IMR-90 (cell line): ENCODE data around the gene SDK1. TPM values are rescaled to one million over a fixed set of nuclear protein-coding genes. Genes with fewer than 3 reads are reported as not detected.

ENCODE experiments used
- ATAC-seq: fragments of 200-7000 bp; cut with Tn5 transposase; 2 replicates; pipeline ENCODE4 v1.9.1; 2020; ENCODE audit warnings: low read depth, mild to moderate bottlenecking, moderate library complexity
- BruUV-seq: library from RNA; stranded (reverse); fragments of 400-500 nt; replicated peaks from 2 replicates; lab custom pipeline; 2021; lab: Mats Ljungman, UMichigan
- CTCF ChIA-PET: fragments of 300-600 bp; formaldehyde crosslinking; extraction: SDS; loops from one replicate; lab custom pipeline; 2021; ENCODE audit warnings: antibody characterized with exemption; lab: Yijun Ruan, JAX
- POLR2A ChIA-PET: fragments of 300-600 bp; sonication (Branson Sonifier 250); formaldehyde crosslinking; loops from one replicate; lab custom pipeline; 2022; ENCODE audit warnings: antibody characterized with exemption; ENCODE audit not compliant: unreplicated experiment; lab: Charles Lee
- DNase-seq: peaks from one replicate; pipeline ENCODE4 v3.0.0; 2013
- H2AFZ ChIP-seq: replicated peaks from 2 replicates; pipeline ENCODE3; 2013; ENCODE audit warnings: low read length, mild to moderate bottlenecking; ENCODE audit not compliant: poor library complexity
- H2AK5ac ChIP-seq: 2 replicates; pipeline ENCODE4 v1.6.1; 2013; ENCODE audit warnings: low read depth, low read length, inconsistent platforms
- H2AK9ac ChIP-seq: replicated peaks from 2 replicates; pipeline ENCODE3; 2013; ENCODE audit warnings: mild to moderate bottlenecking, low read depth, low read length, moderate library complexity; ENCODE audit not compliant: poor library complexity
- H2BK120ac ChIP-seq: 2 replicates; pipeline ENCODE4 v1.6.1; 2013; ENCODE audit warnings: low read depth, low read length, inconsistent platforms
- H2BK15ac ChIP-seq: 3 replicates; pipeline ENCODE4 v1.6.1; 2013; ENCODE audit warnings: low read depth, low read length, inconsistent platforms
- H2BK20ac ChIP-seq: 2 replicates; pipeline ENCODE4 v1.6.1; 2013; ENCODE audit warnings: low read depth, mild to moderate bottlenecking, inconsistent platforms, low read length, moderate library complexity
- H2BK5ac ChIP-seq: 2 replicates; pipeline ENCODE4 v1.6.1; 2013; ENCODE audit warnings: mild to moderate bottlenecking, low read depth, low read length, inconsistent platforms; ENCODE audit not compliant: poor library complexity, severe bottlenecking
- H3K14ac ChIP-seq: replicated peaks from 2 replicates; pipeline ENCODE4 v1.6.1; 2013; ENCODE audit warnings: low read depth, low read length, inconsistent platforms
- H3K18ac ChIP-seq: 2 replicates; pipeline ENCODE4 v1.6.1; 2013; ENCODE audit warnings: low read depth, low read length, control low read depth
- H3K23ac ChIP-seq: 2 replicates; pipeline ENCODE4 v1.6.1; 2013; ENCODE audit warnings: low read depth, low read length, inconsistent platforms
- H3K27ac ChIP-seq: 2 replicates; pipeline ENCODE4 v1.5.1; 2013; ENCODE audit warnings: mild to moderate bottlenecking, control low read depth, low read length; ENCODE audit not compliant: insufficient read depth
- H3K27me3 ChIP-seq: 2 replicates; pipeline ENCODE4 v1.6.1; 2013; ENCODE audit warnings: low read length; ENCODE audit not compliant: control insufficient read depth, insufficient read depth
- H3K36me3 ChIP-seq: 2 replicates; pipeline ENCODE4 v1.6.1; 2013; ENCODE audit warnings: low read length, mixed read lengths; ENCODE audit not compliant: control insufficient read depth, insufficient read depth
- H3K4ac ChIP-seq: 2 replicates; pipeline ENCODE4 v1.6.1; 2013; ENCODE audit warnings: low read depth, low read length, inconsistent platforms
- H3K4me1 ChIP-seq: 2 replicates; pipeline ENCODE4 v1.6.1; 2013; ENCODE audit warnings: low read length, mixed read lengths; ENCODE audit not compliant: control insufficient read depth, insufficient read depth
- H3K4me2 ChIP-seq: 2 replicates; pipeline ENCODE4 v1.6.1; 2013; ENCODE audit warnings: low read depth, mild to moderate bottlenecking, control low read depth, low read length, moderate library complexity
- H3K4me3 ChIP-seq: 2 replicates; pipeline ENCODE4 v1.5.1; 2013; ENCODE audit warnings: low read depth, mild to moderate bottlenecking, control low read depth, low read length, moderate library complexity; ENCODE audit not compliant: insufficient read depth
- H3K56ac ChIP-seq: 2 replicates; pipeline ENCODE4 v1.6.1; 2013; ENCODE audit warnings: low read length, inconsistent platforms; ENCODE audit not compliant: insufficient read depth; ENCODE audit errors: extremely low read depth
- H3K79me1 ChIP-seq, 2 experiments: 2 replicates each; pipeline ENCODE4 v1.6.1; 2013; ENCODE audit warnings: low read length in 2 of 2, inconsistent platforms in 1 of 2, low read depth in 1 of 2
- H3K9ac ChIP-seq: 2 replicates; pipeline ENCODE4 v1.6.1; 2013; ENCODE audit warnings: low read depth, low read length, control low read depth
- H3K9me1 ChIP-seq: 2 replicates; pipeline ENCODE4 v1.6.1; 2013; ENCODE audit warnings: low read length, inconsistent platforms; ENCODE audit not compliant: insufficient read depth
- H3K9me3 ChIP-seq: 2 replicates; pipeline ENCODE4 v1.6.1; 2013; ENCODE audit warnings: low read length; ENCODE audit not compliant: control insufficient read depth, insufficient read depth
- H4K20me1 ChIP-seq: 2 replicates; pipeline ENCODE4 v1.6.1; 2013; ENCODE audit warnings: low read length, inconsistent platforms; ENCODE audit not compliant: insufficient read depth
- H4K5ac ChIP-seq: 2 replicates; pipeline ENCODE4 v1.6.1; 2013; ENCODE audit warnings: mild to moderate bottlenecking, low read depth, low read length, control low read depth
- H4K8ac ChIP-seq, 2 experiments: 2 replicates each; pipeline ENCODE4 v1.6.1; 2013; ENCODE audit warnings: low read depth in 2 of 2, low read length in 2 of 2, control low read depth in 1 of 2, inconsistent platforms in 1 of 2
- H4K91ac ChIP-seq: 2 replicates; pipeline ENCODE4 v1.6.1; 2013; ENCODE audit warnings: low read depth, low read length, inconsistent platforms; ENCODE audit not compliant: insufficient read depth
- MAZ ChIP-seq: IDR thresholded peaks from 2 replicates; pipeline ENCODE4 v1.6.1; 2012; ENCODE audit warnings: low read depth, mild to moderate bottlenecking, low read length, improper control_type of control experiment, moderate library complexity, borderline replicate concordance
- WGBS, 2 experiments: methylation state at CpG; one replicate each; pipeline versions ENCODE4 v1.1.5 to v1.1.7; 2013; ENCODE audit warnings: missing lambda C conversion rate in 2 of 2; ENCODE audit not compliant: insufficient read length in 1 of 2; ENCODE audit errors: extremely low coverage in 2 of 2; 5-methylcytosine and 5-hydroxymethylcytosine counted together
- dilution Hi-C: fragments of 300-500 bp; cut with HindIII; formaldehyde crosslinking; loops from one replicate; pipeline ENCODE4 v1.14.3; 2018; ENCODE audit warnings: low sequenced_read_pairs; ENCODE audit not compliant: unreplicated experiment
- in situ Hi-C: fragments of 300-500 bp; cut with MboI; formaldehyde crosslinking; loops from 3 replicates; pipeline ENCODE4 v1.14.3; 2019; ENCODE audit warnings: low sequenced_read_pairs, inconsistent platforms, mixed read lengths
- intact Hi-C: fragments of 100-400 bp; cut with micrococcal nuclease; formaldehyde crosslinking; loops from 2 replicates; pipeline ENCODE4 v1.10.0; 2022
- polyA plus RNA-seq, 3 experiments: library from polyadenylated mRNA; depleted of rRNA; stranded (reverse); fragments of >200 nt; gene quantifications; 2 replicates each; pipeline ENCODE4 v1.2.3, GENCODE V29; 2012; ENCODE audit warnings: low replicate concordance in 1 of 3
- total RNA-seq: library from RNA; depleted of rRNA; stranded (reverse); fragments of >200 nt; gene quantifications from 2 replicates; pipeline ENCODE4 v1.2.3, GENCODE V29; 2012
- TF ChIP-seq, protein P1 (sequence below): fragments of 150-350 bp; IDR thresholded peaks from 2 replicates; pipeline ENCODE4 v1.6.1; 2016; ENCODE audit warnings: low read depth, mild to moderate bottlenecking, low read length, moderate library complexity, borderline replicate concordance

The SDK1 gene
- total and polyA plus RNA-seq, 2 of the 4 experiments (the other 2 are of a cell fraction): 1.5 to 1.6 TPM

DNA sequence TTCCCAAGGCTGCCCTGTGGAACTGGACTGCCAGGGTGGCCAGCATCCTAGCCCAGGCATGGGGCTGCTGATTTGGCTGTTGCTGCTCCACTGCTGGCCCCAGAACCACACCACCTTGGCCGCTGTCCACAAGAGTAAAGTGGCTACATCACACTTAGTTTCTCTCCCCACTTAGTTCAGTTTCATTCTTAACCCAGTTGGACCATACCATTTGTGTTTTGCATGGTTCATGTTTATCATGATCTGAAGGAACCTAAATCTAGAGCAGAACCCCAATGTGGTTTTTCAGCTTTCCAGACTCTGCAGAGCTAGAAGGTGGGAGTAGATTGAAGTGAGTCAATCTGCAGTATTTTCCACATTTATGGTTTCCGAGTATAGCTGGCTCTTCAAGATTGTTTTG is 32.8 kb downstream of the SDK1 start:
- Histone ChIP-seq H3K27ac (no peak overlapping the region), H3K9me1 (no peaks in the 10 kb centered on the region), H3K18ac (no peak overlapping the region), H2AFZ (no peak overlapping the region), H3K4me1 (no peaks in the 10 kb centered on the region), H2BK20ac (no peak overlapping the region), H3K79me1 (no peaks in the 10 kb centered on the region), H3K36me3 (no peaks in the 10 kb centered on the region), H3K9ac (no peak overlapping the region), H3K4me2 (no peak overlapping the region), H4K91ac (no peak overlapping the region), H4K5ac (no peak overlapping the region), H3K56ac (no peak overlapping the region), H2AK5ac (no peak overlapping the region), H3K4me3 (no peak overlapping the region), H4K20me1 (no peaks in the 10 kb centered on the region), H4K8ac (no peak overlapping the region), H3K27me3 (no peaks in the 10 kb centered on the region), H3K23ac (no peak overlapping the region), H2AK9ac (no peak overlapping the region), H3K14ac (no peak overlapping the region), H2BK120ac (no peak overlapping the region), H2BK15ac (no peak overlapping the region), H2BK5ac (no peak overlapping the region), H3K4ac (no peak overlapping the region), H3K9me3 (no peaks in the 10 kb centered on the region)
- no CpG with 5 or more reads among the region's 2 CpGs for WGBS, 2 experiments
- POLR2A ChIA-PET: no interaction called here
- no TSS peak for BruUV-seq
- dilution Hi-C loops: no loop called here
- TF ChIP-seq, protein P1, sequence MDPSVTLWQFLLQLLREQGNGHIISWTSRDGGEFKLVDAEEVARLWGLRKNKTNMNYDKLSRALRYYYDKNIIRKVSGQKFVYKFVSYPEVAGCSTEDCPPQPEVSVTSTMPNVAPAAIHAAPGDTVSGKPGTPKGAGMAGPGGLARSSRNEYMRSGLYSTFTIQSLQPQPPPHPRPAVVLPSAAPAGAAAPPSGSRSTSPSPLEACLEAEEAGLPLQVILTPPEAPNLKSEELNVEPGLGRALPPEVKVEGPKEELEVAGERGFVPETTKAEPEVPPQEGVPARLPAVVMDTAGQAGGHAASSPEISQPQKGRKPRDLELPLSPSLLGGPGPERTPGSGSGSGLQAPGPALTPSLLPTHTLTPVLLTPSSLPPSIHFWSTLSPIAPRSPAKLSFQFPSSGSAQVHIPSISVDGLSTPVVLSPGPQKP: no peak
- TF ChIP-seq MAZ: no peak
- ATAC-seq (no peak), DNase-seq (no peak)
- in situ Hi-C loops: no loop called here
- CTCF ChIA-PET: no interaction called here
- intact Hi-C loops: no loop called here
